Stimulated activated effector memory CD8-positive, alpha-beta T cell treated with anti-CD3 and anti-CD28 coated beads, Interleukin-12 subunit alpha, Interleukin-12 subunit beta, amount 100 ng/mL, for 72 hours (primary cell): ENCODE results near the gene NKIRAS2.
A peak's percentile ranks its signal among the peaks of the same experiment; 100 is the strongest.
"Not testable (repeated sequence)": the region's sequence is repeated elsewhere in the genome, so short reads cannot be mapped to it uniquely, and the experiment has no call there.

ENCODE experiments used
- ATAC-seq: fragments of 150-1000 bp; cut with Tn5 transposase; 2 replicates; pipeline ENCODE4 v1.10.0; 2021
- DNase-seq, 2 donors: peaks; one replicate each; pipeline ENCODE4 v3.0.0; 2021 to 2022; ENCODE audit warnings: low spot score in 2 of 2
- H3K27ac Mint-ChIP-seq: one replicate; pipeline ENCODE4 v1.8.0; 2022; ENCODE audit warnings: mild to moderate bottlenecking, mixed read lengths
- H3K36me3 Mint-ChIP-seq: one replicate; pipeline ENCODE4 v1.8.0; 2022; ENCODE audit warnings: mild to moderate bottlenecking, mixed read lengths
- H3K4me1 Mint-ChIP-seq: one replicate; pipeline ENCODE4 v1.8.0; 2022; ENCODE audit warnings: mixed read lengths
- H3K4me3 Mint-ChIP-seq: one replicate; pipeline ENCODE4 v1.8.0; 2022; ENCODE audit warnings: mild to moderate bottlenecking, mixed read lengths
- H3K9me3 Mint-ChIP-seq: one replicate; pipeline ENCODE4 v1.8.0; 2022; ENCODE audit warnings: mixed read lengths

The NKIRAS2 gene

DNA sequence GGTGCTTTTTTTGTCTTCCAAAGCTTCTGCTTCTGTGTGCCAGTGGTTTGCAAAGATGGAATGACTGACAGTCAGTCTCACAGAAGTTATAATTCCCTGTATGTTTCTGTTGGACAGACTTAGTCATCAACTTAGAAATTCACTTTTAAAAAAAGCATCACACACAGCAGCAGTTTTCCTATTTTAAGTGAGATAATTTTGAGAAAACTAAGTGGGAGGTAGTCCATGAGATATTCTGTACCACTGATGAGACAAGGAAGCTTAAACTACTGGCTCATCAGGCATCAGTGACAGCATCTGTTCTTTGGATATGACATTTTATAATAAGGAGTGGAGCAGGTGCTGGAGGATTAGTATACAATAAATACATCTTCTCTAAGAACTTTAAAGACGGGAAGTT, 33.3 kb upstream of the NKIRAS2 start:
- ATAC-seq: no peak
- H3K36me3 Mint-ChIP-seq: peaks cover 100% of the 10 kb centered on the region

GRCh38 chr17:41987642-41988041, 32.2 kb upstream of the NKIRAS2 start:
- H3K4me3 Mint-ChIP-seq: no peak overlapping the region
- DNase-seq (no peak), ATAC-seq (peak; percentile 92)
- peak overlapping the region; percentile 82 for H3K27ac Mint-ChIP-seq
- no peaks in the 10 kb centered on the region for H3K9me3 Mint-ChIP-seq
- H3K36me3 Mint-ChIP-seq: peaks cover 100% of the 10 kb centered on the region
- H3K4me1 Mint-ChIP-seq: peaks cover 7% of the 10 kb centered on the region

More for the DNA sequence above, 33.3 kb upstream of the NKIRAS2 start:
- no peak for DNase-seq
- peak overlapping the region; percentile 82 for H3K27ac Mint-ChIP-seq
- no peaks in the 10 kb centered on the region for H3K9me3 Mint-ChIP-seq
- H3K4me3 Mint-ChIP-seq: no peak overlapping the region
- H3K4me1 Mint-ChIP-seq: peaks cover 7% of the 10 kb centered on the region

GRCh38 chr17:41988418-41988817, 31.5 kb upstream of the NKIRAS2 start:
- no peak overlapping the region for H3K4me3 Mint-ChIP-seq
- H3K27ac Mint-ChIP-seq: peak overlapping the region; percentile 82
- peaks cover 100% of the 10 kb centered on the region for H3K36me3 Mint-ChIP-seq
- H3K4me1 Mint-ChIP-seq: peaks cover 7% of the 10 kb centered on the region
- DNase-seq: no peak
- ATAC-seq: no peak
- no peaks in the 10 kb centered on the region for H3K9me3 Mint-ChIP-seq

DNA sequence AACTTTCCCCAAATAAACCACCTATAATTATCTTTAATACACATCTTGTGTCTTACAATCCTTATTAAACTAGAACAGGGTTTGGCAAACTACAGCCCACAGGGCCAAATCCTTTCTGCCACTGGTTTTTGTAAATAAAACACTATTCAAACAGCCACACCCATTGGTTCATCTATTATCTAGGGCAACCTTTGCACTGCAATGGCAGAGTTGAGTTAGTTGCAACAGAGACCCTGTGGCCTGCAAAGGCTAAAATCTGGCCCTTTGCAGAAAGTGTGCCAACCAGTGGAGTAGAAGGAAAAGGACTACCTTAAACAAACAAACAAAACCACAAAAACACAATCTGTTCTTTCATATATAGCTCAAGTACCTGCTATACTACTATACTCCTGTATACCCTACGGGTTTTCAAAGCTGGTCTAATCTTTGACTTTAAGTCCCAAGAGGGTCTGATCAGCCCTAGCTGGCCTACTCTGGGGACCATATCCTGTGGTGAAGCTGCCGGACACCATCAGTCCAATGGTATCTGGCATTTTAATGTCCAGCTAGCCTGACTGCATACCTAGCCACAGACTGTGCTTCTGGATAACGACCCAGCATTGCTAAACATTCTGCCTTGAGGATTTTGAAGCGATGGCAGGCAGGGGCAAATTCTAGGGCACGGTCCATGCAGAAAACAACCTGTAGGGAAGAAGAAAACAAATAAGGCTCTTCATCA, 30.0 kb upstream of the NKIRAS2 start:
- no peak for ATAC-seq

DNA sequence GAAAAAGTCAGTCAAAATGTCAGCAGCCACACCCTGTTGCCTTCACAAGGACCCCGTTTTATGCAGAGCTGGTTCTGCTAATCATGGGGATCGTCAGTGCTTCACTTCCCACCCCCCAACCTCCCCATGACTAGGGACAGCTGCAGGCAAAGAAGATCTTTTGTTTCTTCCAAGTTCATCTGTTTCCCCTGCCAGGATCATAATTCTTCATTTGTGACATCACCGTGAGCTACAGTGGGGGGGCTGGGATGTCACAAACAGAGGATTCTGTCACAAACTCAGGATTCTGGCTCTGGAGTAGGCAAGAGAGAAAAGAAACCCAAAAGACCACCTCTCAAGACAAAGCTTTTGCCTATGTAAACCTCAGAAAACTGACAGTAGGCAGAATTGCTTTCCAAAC, 27.3 kb upstream of the NKIRAS2 start:
- DNase-seq (no peak), ATAC-seq (no peak)
- Mint-ChIP-seq H3K27ac (no peak overlapping the region), H3K9me3 (no peaks in the 10 kb centered on the region), H3K4me1 (peaks cover 17% of the 10 kb centered on the region), H3K4me3 (no peak overlapping the region), H3K36me3 (peaks cover 100% of the 10 kb centered on the region)

More for the DNA sequence above, 30.0 kb upstream of the NKIRAS2 start:
- Mint-ChIP-seq H3K9me3 (no peaks in the 10 kb centered on the region), H3K4me3 (no peak overlapping the region), H3K36me3 (peaks cover 100% of the 10 kb centered on the region), H3K27ac (no peak overlapping the region), H3K4me1 (peaks cover 7% of the 10 kb centered on the region)
- DNase-seq: no peak

GRCh38 chr17:41996855-41997164, 23.1 kb upstream of the NKIRAS2 start:
- Mint-ChIP-seq H3K4me1 (peaks cover 13% of the 10 kb centered on the region), H3K4me3 (no peak overlapping the region), H3K36me3 (peaks cover 100% of the 10 kb centered on the region), H3K27ac (peak overlapping the region; percentile 77), H3K9me3 (no peaks in the 10 kb centered on the region)
- ATAC-seq: no peak
- no peak for DNase-seq

DNA sequence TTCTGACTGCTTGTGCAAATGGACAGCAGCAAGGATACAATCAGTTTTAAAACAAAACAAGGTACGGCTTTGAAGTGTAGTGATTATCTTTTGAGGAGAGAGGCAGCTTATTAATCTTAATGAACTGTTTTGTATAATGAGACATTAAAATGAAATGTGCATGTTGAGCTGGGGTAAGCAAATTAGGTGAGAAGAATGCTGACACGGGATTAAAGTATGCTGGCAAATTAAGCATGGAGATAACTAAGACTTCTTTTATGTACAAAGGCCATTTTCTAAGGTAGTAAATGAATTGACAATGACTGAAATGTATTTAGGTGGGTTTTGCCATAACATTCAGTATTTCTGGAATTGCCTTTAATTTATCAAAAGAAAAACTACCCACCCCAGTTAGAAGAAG, 21.4 kb upstream of the NKIRAS2 start:
- no peaks in the 10 kb centered on the region for H3K9me3 Mint-ChIP-seq
- DNase-seq (no peak), ATAC-seq (no peak)
- no peak overlapping the region for H3K4me3 Mint-ChIP-seq
- no peak overlapping the region for H3K27ac Mint-ChIP-seq
- peaks cover 23% of the 10 kb centered on the region for H3K4me1 Mint-ChIP-seq
- H3K36me3 Mint-ChIP-seq: peaks cover 100% of the 10 kb centered on the region

DNA sequence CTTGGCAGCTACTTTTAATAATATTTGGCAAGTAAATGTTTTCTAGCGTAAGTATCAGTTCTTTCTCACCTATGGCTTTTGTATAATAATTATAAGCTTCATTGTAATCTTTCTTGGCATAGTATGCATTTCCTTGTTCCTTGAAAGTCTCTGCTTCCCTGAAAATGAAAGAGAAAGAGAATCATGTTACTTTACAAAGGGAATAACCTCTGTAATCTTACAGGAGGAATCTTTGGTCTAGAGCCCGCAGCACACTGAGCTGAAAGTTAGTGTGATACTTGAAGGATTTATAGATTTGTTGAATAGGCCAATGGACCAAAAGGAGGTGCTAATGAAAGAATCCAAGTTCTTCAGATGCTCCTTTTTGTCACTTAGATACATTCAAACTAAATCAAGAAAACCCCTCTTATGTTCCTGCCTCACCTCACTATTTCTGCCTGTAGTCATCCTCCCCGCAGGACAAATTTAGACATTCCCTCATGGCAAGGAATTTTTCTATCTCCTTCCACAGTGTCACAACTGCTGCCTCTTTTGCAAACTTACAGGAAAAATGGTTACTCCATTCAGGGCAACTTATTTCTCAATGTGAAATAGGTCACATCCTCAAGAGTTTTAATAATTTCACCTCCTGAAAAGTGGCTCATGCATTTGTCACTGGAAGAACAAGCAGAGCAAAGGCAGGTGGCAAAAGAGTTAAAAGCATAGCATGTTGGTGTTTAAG, 19.3 kb upstream of the NKIRAS2 start:
- Mint-ChIP-seq H3K4me1 (peaks cover 31% of the 10 kb centered on the region), H3K9me3 (no peaks in the 10 kb centered on the region), H3K4me3 (no peak overlapping the region), H3K36me3 (peaks cover 98% of the 10 kb centered on the region), H3K27ac (peak overlapping the region; percentile 71)
- DNase-seq (no peak), ATAC-seq (no peak)

GRCh38 chr17:42001729-42002128, 18.2 kb upstream of the NKIRAS2 start:
- peak overlapping the region; percentile 80 for H3K27ac Mint-ChIP-seq
- H3K4me3 Mint-ChIP-seq: no peak overlapping the region
- ATAC-seq: no peak
- no peaks in the 10 kb centered on the region for H3K9me3 Mint-ChIP-seq
- H3K36me3 Mint-ChIP-seq: peaks cover 88% of the 10 kb centered on the region
- DNase-seq: no peak
- H3K4me1 Mint-ChIP-seq: peaks cover 22% of the 10 kb centered on the region

DNA sequence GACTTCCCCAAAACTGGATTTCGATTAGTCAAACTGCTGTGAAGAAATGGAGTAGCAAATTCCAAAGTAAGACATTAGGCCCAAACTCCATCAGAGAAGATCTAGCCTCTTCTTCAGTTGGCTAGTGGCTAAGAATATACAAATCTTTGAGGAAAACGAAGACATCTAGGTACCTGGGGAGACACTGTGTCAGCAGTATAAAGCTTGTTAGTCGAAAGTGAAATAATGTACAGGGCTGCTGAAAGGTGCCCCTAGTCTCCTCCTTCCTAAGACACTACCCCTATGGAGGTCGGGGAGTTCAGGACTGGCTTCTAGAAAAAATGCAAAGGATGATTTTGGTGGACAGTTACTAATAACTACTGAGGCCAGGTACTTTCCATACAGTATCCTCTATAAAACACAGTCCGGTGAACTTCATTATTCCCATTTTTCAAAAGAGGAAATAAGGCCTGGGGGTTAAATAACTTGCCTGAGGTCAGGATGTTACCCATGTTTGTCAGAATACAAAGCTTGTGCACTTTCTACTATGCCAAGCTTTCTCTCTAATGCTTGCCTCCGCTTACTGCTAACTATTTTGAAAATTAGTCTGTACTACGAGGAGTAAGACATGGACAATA, 17.6 kb upstream of the NKIRAS2 start:
- peaks cover 88% of the 10 kb centered on the region for H3K36me3 Mint-ChIP-seq
- ATAC-seq: no peak
- H3K4me3 Mint-ChIP-seq: no peak overlapping the region
- peak overlapping the region; percentile 80 for H3K27ac Mint-ChIP-seq
- no peak for DNase-seq
- peaks cover 22% of the 10 kb centered on the region for H3K4me1 Mint-ChIP-seq
- no peaks in the 10 kb centered on the region for H3K9me3 Mint-ChIP-seq

DNA sequence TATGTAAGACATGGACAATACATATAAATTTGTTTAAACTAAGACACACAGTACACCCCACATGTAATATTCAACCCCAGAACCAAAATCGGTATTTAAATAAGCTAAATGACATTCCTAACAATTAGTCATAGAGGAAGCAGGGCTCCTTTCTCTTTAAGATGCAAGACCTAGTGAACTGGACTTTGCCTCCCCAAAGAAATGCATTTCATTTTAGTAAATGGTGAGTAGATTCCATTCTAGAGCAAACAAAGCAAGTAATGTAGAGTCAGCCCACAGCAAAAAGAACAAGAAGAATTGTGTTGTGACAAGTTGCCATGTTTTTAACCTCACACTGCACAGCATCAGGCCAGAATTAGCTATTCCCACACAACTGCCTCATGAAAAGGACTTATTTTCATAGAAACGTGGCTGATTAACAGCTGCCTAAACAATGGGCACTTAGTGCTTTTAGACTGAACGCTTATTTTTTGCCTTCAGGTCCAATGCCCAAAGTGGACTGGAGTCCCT, 17.0 kb upstream of the NKIRAS2 start:
- Mint-ChIP-seq H3K36me3 (peaks cover 85% of the 10 kb centered on the region), H3K4me1 (peaks cover 23% of the 10 kb centered on the region), H3K27ac (peak overlapping the region; percentile 80), H3K4me3 (no peak overlapping the region), H3K9me3 (no peaks in the 10 kb centered on the region)
- ATAC-seq (no peak), DNase-seq (no peak)

GRCh38 chr17:42005166-42005565, 14.7 kb upstream of the NKIRAS2 start:
- no peak for DNase-seq
- Mint-ChIP-seq H3K27ac (peak overlapping the region; percentile 32), H3K9me3 (no peaks in the 10 kb centered on the region), H3K4me3 (no peak overlapping the region), H3K4me1 (peaks cover 34% of the 10 kb centered on the region), H3K36me3 (peaks cover 68% of the 10 kb centered on the region)
- no peak for ATAC-seq

DNA sequence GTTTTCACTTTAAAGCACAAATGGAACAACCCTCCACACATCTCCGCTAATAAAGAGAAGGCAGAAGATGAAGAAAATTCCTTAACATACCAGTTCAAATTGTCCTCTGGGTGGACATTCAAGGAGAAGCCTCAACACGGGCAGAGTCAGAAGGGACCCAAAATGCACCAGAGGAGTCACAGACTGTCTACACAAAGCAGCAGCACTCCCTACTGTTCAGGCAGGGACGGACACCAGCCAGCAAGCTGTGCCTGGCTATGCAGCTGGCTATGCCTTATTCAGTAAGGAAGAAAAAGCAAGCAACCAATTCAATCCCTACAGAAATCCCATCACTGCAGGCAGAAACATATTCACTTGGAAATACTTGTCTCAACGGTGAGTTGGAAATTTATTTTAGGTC, 10.7 kb upstream of the NKIRAS2 start:
- Mint-ChIP-seq H3K36me3 (peaks cover 42% of the 10 kb centered on the region), H3K9me3 (no peaks in the 10 kb centered on the region), H3K4me3 (no peak overlapping the region), H3K4me1 (peaks cover 57% of the 10 kb centered on the region), H3K27ac (no peak overlapping the region)
- DNase-seq (no peak), ATAC-seq (no peak)

DNA sequence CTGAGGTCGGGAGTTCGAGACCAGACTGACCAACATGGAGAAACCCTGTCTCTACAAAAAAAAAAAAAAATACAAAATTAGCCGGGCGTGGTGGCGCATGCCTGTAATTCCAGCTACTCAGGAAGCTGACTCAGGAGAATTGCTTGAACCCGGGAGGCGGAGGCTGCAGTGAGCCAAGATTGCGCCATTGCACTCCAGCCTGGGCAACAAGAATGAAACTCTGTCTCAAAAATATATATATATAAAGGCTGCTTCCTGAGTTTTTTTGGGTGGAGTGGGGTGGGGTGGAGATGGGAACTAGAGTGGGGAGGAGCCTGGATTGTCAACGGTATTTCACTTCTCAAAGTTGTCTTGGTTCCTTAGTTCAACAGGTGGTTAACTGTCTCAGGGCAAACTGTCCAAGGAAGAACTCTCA, 9.6 kb upstream of the NKIRAS2 start:
- not testable (repeated sequence) for H3K9me3 Mint-ChIP-seq, H3K4me3 Mint-ChIP-seq, ATAC-seq, DNase-seq
- peaks cover 57% of the 10 kb centered on the region for H3K4me1 Mint-ChIP-seq
- H3K27ac Mint-ChIP-seq: peak overlapping the region; percentile 44
- peaks cover 43% of the 10 kb centered on the region for H3K36me3 Mint-ChIP-seq

- Mint-ChIP-seq H3K4me1 (peaks cover 61% of the 10 kb centered on the region), H3K27ac (peak overlapping the region; percentile 44)
- ATAC-seq: no peak
These were observed 8.9 kb upstream of the NKIRAS2 start for GRCh38 chr17:42010898-42011516.

More at GRCh38 chr17:42010898-42011516, 8.9 kb upstream of the NKIRAS2 start:
- H3K36me3 Mint-ChIP-seq: peaks cover 47% of the 10 kb centered on the region
- H3K9me3 Mint-ChIP-seq: no peaks in the 10 kb centered on the region
- no peak for DNase-seq
- H3K4me3 Mint-ChIP-seq: no peak overlapping the region
